GM21825 (cell line): ENCODE data around the gene MTFMT.
"Not testable (repeated sequence)": the region's sequence is repeated elsewhere in the genome, so short reads cannot be mapped to it uniquely, and the experiment has no call there.

Experiments used
- ATAC-seq: cut with Tn5 transposase; IDR thresholded peaks from one replicate; pipeline ENCODE4 v1.9.1; 2021; ENCODE audit warnings: mild to moderate bottlenecking, moderate library complexity; ENCODE audit not compliant: unreplicated experiment

The MTFMT gene

GRCh38 chr15:65028921-65029735 lies at the start of gene MTFMT:
Gene MTFMT (minus strand): TSS chr15:65029639. CDS start chr15:65029613, 26 bp downstream.
- ATAC-seq, result peak; percentile 72

- ATAC-seq, result no peak
These were observed 48.5 kb upstream of the MTFMT start for GRCh38 chr15:65077981-65078352.

GRCh38 chr15:65077291-65077980 lies 48.0 kb upstream of the MTFMT start:
- ATAC-seq, result no peak

- ATAC-seq, result no peak
These were observed 47.2 kb upstream of the MTFMT start, which contains the start of gene KBTBD13 for GRCh38 chr15:65076486-65077290. Gene KBTBD13 (plus strand): TSS chr15:65076746. CDS start chr15:65076816, 70 bp downstream.

- not testable (repeated sequence) for ATAC-seq
These were observed 46.4 kb upstream of the MTFMT start for GRCh38 chr15:65075607-65076395.

GRCh38 chr15:65074946-65075345 lies 45.5 kb upstream of the MTFMT start:
- not testable (repeated sequence) for ATAC-seq

GRCh38 chr15:65072617-65073016 lies 43.2 kb upstream of the MTFMT start:
- no peak for ATAC-seq

GRCh38 chr15:65072027-65072426 lies 42.6 kb upstream of the MTFMT start:
- ATAC-seq, result no peak

GRCh38 chr15:65071381-65071811 lies 42.0 kb upstream of the MTFMT start:
- no peak for ATAC-seq

GRCh38 chr15:65069779-65070546 lies 40.5 kb upstream of the MTFMT start:
- no peak for ATAC-seq

- ATAC-seq, result no peak
These were observed 39.7 kb upstream of the MTFMT start for GRCh38 chr15:65069179-65069578.

- ATAC-seq, result no peak
These were observed 39.0 kb upstream of the MTFMT start for GRCh38 chr15:65068403-65068788.

- ATAC-seq, result no peak
These were observed 38.4 kb upstream of the MTFMT start, which contains the start of gene RASL12 for GRCh38 chr15:65067645-65068402. Gene RASL12 (minus strand): TSS chr15:65067991. CDS start chr15:65067835, 156 bp downstream.

- no peak for ATAC-seq
These were observed 37.8 kb upstream of the MTFMT start for GRCh38 chr15:65067317-65067644.

- ATAC-seq, result no peak
These were observed 37.3 kb upstream of the MTFMT start for GRCh38 chr15:65066635-65067316.

- no peak for ATAC-seq
These were observed 36.7 kb upstream of the MTFMT start for GRCh38 chr15:65066001-65066634.

GRCh38 chr15:65062726-65063125 lies 33.3 kb upstream of the MTFMT start:
- no peak for ATAC-seq

- no peak for ATAC-seq
These were observed 32.6 kb upstream of the MTFMT start for GRCh38 chr15:65062061-65062460.
